Activated CD4-positive, alpha-beta T cell treated with anti-CD3 and anti-CD28 coated beads, Interleukin-2, amount 10 ng/mL, durations not matched to agents 7 days and 5 days (primary cell): ENCODE results near the gene DPH3. TPM values are rescaled to one million over a fixed set of nuclear protein-coding genes. Genes with fewer than 3 reads are reported as not detected.

Source experiments
- CTCF ChIA-PET: fragments of 350-600 bp; sonication (Branson Sonifier 250); formaldehyde crosslinking; loops from one replicate; lab custom pipeline; 2021; ENCODE audit warnings: antibody characterized with exemption; lab: Charles Lee
- POLR2A ChIA-PET: fragments of 350-600 bp; sonication (Branson Sonifier 250); formaldehyde crosslinking; loops from one replicate; lab custom pipeline; 2021; ENCODE audit warnings: antibody characterized with exemption; lab: Charles Lee
- DNase-seq: peaks from one replicate; pipeline ENCODE4 v3.0.0-alpha.2; 2020
- H3K27ac Mint-ChIP-seq: one replicate; pipeline ENCODE4 v1.8.0; 2021; ENCODE audit warnings: mild to moderate bottlenecking, moderate library complexity, mixed read lengths
- H3K27me3 Mint-ChIP-seq: one replicate; pipeline ENCODE4 v1.8.0; 2021; ENCODE audit warnings: mixed read lengths
- H3K36me3 Mint-ChIP-seq: one replicate; pipeline ENCODE4 v1.8.0; 2021; ENCODE audit warnings: low read depth, mixed read lengths
- H3K4me1 Mint-ChIP-seq: one replicate; pipeline ENCODE4 v1.8.0; 2021; ENCODE audit warnings: mixed read lengths
- H3K4me3 Mint-ChIP-seq: one replicate; pipeline ENCODE4 v1.8.0; 2021; ENCODE audit warnings: mild to moderate bottlenecking, moderate library complexity, mixed read lengths
- H3K9me3 Mint-ChIP-seq: one replicate; pipeline ENCODE4 v1.8.0; 2021; ENCODE audit warnings: mixed read lengths
- total RNA-seq, 2 experiments: library from RNA; stranded (reverse); gene quantifications; one replicate each; pipeline ENCODE4 v1.2.3, GENCODE V29; 2021

The DPH3 gene
- total RNA-seq, 2 experiments from 2014 or later: 12.6 to 14.4 TPM

DNA sequence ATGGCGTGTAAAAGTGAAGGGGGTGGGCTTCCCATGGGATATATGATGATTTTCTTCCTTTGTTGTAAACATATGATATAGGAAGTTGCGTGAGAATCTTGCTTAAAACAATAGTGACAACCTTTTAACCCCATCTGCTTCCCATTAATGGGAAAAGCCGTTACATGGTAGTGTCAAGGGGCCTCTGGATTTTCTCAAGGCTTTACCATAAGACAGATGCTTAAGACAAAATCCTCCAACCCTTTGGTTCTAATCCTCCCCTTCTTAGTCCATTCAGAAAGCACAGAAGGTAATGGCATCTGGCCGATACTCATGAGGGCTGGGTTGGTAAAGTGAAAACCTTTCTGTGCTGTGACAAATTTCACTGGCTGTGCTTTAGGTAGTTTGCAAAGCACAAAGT is 25.0 kb downstream of the DPH3 start:
- Mint-ChIP-seq H3K27me3 (no peaks in the 10 kb centered on the region), H3K9me3 (peaks cover 4% of the 10 kb centered on the region), H3K4me1 (peaks cover 22% of the 10 kb centered on the region), H3K36me3 (no peaks in the 10 kb centered on the region), H3K4me3 (no peak overlapping the region), H3K27ac (no peak overlapping the region)
- no peak for DNase-seq
- CTCF ChIA-PET: interaction anchor here (1.0 to 1.7 kb wide), 2 partner anchors 12 to 19 kb away, joined by 3 to 4 read pairs; no protein-coding TSS in a partner anchor
- POLR2A ChIA-PET: no interaction called here

DNA sequence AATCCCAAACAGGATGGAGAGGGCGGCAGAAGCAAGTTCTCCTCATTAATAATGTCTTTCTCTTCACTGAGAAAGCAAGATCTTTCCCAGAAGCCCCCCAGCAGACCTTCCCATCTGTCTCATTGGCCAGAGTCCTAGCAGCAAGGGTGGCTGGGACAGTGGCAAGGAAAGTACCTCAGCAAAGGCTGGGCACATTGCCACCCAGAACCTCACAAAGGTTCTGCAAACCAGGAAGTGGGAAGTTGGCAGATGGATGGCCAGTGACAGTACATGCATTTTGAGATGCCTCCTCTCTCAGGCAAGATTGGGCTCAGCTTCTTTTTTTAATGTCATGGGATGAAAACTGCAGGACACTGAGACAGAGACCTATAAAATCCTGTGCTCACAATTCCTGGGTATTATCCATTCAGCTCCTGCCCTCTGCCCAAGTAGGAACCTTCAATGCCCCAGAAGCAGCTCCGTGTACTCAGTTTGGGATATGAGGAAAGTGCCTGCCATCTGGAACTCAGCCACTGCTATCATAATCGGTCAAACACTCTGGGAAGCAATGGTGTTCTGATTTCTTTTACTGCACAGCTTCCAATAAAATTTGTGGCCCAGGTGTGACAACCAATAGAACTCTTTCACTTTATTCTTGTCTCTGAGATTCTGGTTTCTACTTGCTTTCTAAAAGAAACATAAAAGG is 25.5 kb downstream of the DPH3 start:
- POLR2A ChIA-PET: no interaction called here
- H3K4me1 Mint-ChIP-seq: peaks cover 22% of the 10 kb centered on the region
- no peak overlapping the region for H3K4me3 Mint-ChIP-seq
- H3K36me3 Mint-ChIP-seq: no peaks in the 10 kb centered on the region
- no peak overlapping the region for H3K27ac Mint-ChIP-seq
- CTCF ChIA-PET: interaction anchor here (1.0 to 1.7 kb wide), 2 partner anchors 12 to 18 kb away, joined by 3 to 4 read pairs; no protein-coding TSS in a partner anchor
- no peak for DNase-seq
- no peaks in the 10 kb centered on the region for H3K27me3 Mint-ChIP-seq
- H3K9me3 Mint-ChIP-seq: peaks cover 4% of the 10 kb centered on the region

DNA sequence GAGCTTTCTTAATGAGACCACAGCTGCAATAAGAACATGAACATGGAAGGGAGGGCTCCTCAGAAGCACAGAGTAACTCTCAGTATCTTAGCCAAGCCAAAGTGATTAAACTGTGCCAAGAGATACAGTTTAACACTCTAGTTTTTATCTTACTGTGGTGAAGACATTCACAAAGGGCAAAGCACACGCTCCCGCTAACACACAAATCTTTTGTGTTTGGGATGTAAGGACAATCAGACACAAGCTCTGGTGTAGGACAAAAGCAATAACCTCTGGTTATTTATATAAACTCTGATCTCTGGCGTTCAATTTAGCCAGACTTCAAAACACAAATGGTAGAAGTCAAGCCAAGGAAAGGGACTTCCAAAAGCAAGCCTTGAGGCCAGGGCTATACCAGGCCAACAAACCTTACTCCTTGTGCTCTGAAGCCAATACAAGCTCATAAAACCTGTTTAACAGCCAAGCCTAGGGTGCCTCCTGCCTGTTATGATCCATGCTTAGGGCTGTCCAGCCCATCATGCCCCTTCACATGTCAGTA is 27.8 kb downstream of the DPH3 start:
- ChIA-PET CTCF (interaction anchor here (0.5 to 1.4 kb wide), 2 partner anchors 9 to 15 kb away, joined by 4 to 5 read pairs; no protein-coding TSS in a partner anchor), POLR2A (no interaction called here)
- no peaks in the 10 kb centered on the region for H3K36me3 Mint-ChIP-seq
- H3K27me3 Mint-ChIP-seq: no peaks in the 10 kb centered on the region
- H3K4me3 Mint-ChIP-seq: no peak overlapping the region
- peaks cover 4% of the 10 kb centered on the region for H3K9me3 Mint-ChIP-seq
- no peak overlapping the region for H3K27ac Mint-ChIP-seq
- no peak for DNase-seq
- peaks cover 15% of the 10 kb centered on the region for H3K4me1 Mint-ChIP-seq

DNA sequence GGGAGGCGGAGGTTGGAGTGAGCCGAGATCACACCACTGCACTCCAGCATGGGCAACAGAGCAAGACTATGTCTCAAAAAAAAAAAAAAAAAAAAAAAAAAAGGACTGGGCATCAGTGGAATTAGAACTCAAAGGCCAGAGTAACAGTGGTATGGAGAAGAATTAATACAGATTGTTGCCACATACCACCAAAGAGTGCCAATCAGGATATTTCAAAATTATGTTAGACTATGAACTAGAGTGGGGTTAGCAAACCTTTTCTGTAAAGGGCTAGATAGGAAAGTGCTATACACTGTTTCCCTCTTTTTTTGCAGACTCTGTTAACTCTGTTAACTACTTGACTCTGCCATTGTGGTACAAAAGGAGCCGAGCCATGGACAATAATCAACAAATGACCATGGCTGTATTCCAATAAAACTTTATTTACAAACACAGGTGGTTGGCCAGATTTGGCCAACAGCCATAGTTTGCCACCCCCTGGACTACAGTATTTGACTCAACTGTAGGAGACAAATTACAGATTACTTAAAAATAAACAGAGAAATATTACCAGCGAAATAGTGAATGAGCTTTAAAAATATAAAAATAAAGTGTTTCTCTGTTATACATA is 28.6 kb downstream of the DPH3 start:
- Mint-ChIP-seq H3K4me1 (peaks cover 15% of the 10 kb centered on the region), H3K27ac (no peak overlapping the region), H3K4me3 (no peak overlapping the region), H3K36me3 (no peaks in the 10 kb centered on the region), H3K9me3 (peaks cover 4% of the 10 kb centered on the region), H3K27me3 (no peaks in the 10 kb centered on the region)
- POLR2A ChIA-PET: no interaction called here
- DNase-seq: no peak
- CTCF ChIA-PET: interaction anchor here (1.4 kb wide), 1 partner anchor 8 kb away, joined by 4 read pairs; no protein-coding TSS in a partner anchor

DNA sequence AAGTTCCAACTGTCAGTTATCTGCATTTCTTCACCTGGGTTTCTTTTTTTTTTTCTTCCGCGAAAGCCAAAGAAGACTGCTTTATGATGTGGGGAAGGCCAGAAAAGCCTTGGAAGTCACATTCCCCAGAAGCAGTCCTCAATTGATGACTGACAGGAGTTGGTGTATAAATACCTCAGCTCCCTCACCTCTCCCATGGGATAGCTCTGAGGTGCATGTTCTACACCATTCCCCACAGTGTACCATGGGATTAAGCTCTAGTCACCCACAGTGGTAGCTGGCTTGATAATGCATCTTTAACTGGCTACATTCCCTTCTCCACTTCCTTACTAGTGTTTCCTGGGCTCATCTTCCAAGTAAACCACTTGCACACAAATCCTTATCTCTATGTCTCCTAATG is 30.5 kb downstream of the DPH3 start:
- no peaks in the 10 kb centered on the region for H3K36me3 Mint-ChIP-seq
- no peaks in the 10 kb centered on the region for H3K27me3 Mint-ChIP-seq
- H3K4me3 Mint-ChIP-seq: no peak overlapping the region
- H3K4me1 Mint-ChIP-seq: peaks cover 4% of the 10 kb centered on the region
- no peak for DNase-seq
- H3K9me3 Mint-ChIP-seq: peaks cover 4% of the 10 kb centered on the region
- ChIA-PET POLR2A (no interaction called here), CTCF (interaction anchor here (1.0 to 1.3 kb wide), 4 partner anchors 9 to 29 kb away, joined by 3 to 4 read pairs (median 3); no protein-coding TSS in a partner anchor)
- H3K27ac Mint-ChIP-seq: no peak overlapping the region

DNA sequence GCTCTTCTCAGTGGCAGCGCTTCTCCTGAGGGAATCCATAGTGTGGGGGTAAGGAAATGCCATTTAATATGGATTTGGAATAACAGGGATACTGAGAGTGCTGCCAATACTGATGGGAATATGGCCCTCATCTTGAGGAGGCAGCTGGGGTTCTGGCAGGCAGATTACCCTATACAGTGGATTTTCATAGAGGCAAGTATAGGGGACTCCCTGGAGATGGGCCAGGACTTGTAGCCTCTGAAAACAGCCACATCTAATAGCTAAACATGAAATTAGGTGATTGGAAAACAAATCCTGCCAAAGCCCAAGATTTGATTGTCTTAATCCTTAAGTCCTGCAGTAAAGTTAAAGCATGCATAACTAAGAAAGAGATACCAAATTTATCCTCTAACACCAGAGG is 30.9 kb downstream of the DPH3 start:
- no peak for DNase-seq
- H3K9me3 Mint-ChIP-seq: peaks cover 4% of the 10 kb centered on the region
- POLR2A ChIA-PET: no interaction called here
- H3K4me1 Mint-ChIP-seq: no peaks in the 10 kb centered on the region
- H3K27me3 Mint-ChIP-seq: no peaks in the 10 kb centered on the region
- CTCF ChIA-PET: interaction anchor here (1.1 to 1.3 kb wide), 3 partner anchors 9 to 21 kb away, joined by 3 to 4 read pairs (median 3); no protein-coding TSS in a partner anchor
- no peak overlapping the region for H3K4me3 Mint-ChIP-seq
- H3K27ac Mint-ChIP-seq: no peak overlapping the region
- H3K36me3 Mint-ChIP-seq: no peaks in the 10 kb centered on the region

DNA sequence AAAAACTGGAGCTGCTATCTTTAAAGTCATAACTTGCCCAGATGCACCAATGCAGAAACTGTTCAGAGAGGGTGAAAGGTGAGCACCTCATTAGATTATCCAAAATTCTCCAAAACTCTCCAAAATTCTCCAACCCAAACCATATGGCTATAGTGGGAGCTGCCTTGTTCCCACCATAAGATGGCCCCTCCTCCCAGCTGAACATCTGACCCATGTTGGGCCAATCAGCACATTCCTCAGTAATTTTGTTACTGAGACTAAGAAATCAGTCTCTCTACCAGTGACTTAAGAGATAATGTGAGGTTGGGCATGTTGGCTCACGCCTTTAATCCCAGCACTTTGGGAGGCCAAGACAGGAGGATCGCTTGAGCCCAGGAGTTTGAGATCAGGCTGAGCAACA is 32.8 kb downstream of the DPH3 start:
- POLR2A ChIA-PET: no interaction called here
- no peaks in the 10 kb centered on the region for H3K36me3 Mint-ChIP-seq

DNA sequence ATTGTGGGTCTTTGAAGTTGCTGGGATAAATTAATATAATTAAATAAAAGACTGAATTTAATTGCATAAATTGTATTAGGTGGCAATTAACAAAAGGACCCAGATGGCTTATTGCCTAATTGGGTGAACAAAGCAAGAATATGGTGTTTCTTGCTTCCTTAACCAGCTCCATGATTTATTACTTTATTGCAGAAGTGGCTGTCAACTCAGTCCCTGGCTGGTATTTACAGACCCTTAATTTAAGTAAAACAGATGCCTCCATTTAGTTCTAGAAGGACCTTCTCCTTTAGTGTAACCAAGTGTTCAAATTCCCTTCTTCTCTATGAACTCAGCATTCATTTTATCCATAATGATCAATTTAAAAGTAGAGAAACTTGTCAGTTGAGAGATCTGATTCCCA is 35.1 kb downstream of the DPH3 start:
- ChIA-PET CTCF (interaction anchor here (1.6 kb wide), 1 partner anchor 18 kb away, joined by 4 read pairs; no protein-coding TSS in a partner anchor), POLR2A (no interaction called here)
- Mint-ChIP-seq H3K27ac (no peak overlapping the region), H3K4me1 (no peaks in the 10 kb centered on the region), H3K36me3 (no peaks in the 10 kb centered on the region), H3K9me3 (no peaks in the 10 kb centered on the region), H3K4me3 (no peak overlapping the region), H3K27me3 (peaks cover 3% of the 10 kb centered on the region)
- DNase-seq: no peak

More for the DNA sequence above, 32.8 kb downstream of the DPH3 start:
- CTCF ChIA-PET: interaction anchor here (1.2 kb wide), 1 partner anchor 22 kb away, joined by 3 read pairs; no protein-coding TSS in a partner anchor
- no peak overlapping the region for H3K27ac Mint-ChIP-seq
- H3K9me3 Mint-ChIP-seq: peaks cover 4% of the 10 kb centered on the region
- H3K27me3 Mint-ChIP-seq: peaks cover 3% of the 10 kb centered on the region
- no peak for DNase-seq
- no peak overlapping the region for H3K4me3 Mint-ChIP-seq
- H3K4me1 Mint-ChIP-seq: no peaks in the 10 kb centered on the region

DNA sequence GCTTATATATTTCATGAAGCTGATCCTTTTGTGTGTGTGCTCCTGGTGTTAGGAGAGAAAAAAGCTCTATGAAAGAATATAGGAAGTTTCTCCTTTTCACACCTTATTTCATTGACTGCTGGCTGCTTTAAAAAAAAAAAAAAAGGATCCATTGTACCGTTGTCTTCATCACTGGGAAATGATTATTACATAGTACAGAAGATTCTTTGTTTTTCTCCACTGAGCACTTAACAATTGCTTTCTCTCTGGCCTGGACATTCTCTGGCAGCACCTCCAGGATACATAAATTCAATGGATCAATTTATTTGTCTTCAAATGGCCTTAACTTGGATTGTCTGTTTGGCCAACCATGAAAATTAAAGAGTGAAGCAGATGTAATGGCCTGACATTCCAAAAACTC is 37.2 kb downstream of the DPH3 start:
- no peak for DNase-seq
- no peaks in the 10 kb centered on the region for H3K9me3 Mint-ChIP-seq
- no peak overlapping the region for H3K27ac Mint-ChIP-seq
- no peak overlapping the region for H3K4me3 Mint-ChIP-seq
- POLR2A ChIA-PET: interaction anchor here (0.6 kb wide), 1 partner anchor 50 kb away, joined by 3 read pairs; no protein-coding TSS in a partner anchor
- CTCF ChIA-PET: interaction anchor here (1.0 to 1.4 kb wide), 5 partner anchors 9 to 27 kb away, joined by 3 to 5 read pairs (median 4); no protein-coding TSS in a partner anchor
- H3K36me3 Mint-ChIP-seq: peaks cover 2% of the 10 kb centered on the region
- H3K27me3 Mint-ChIP-seq: peaks cover 3% of the 10 kb centered on the region
- peaks cover 2% of the 10 kb centered on the region for H3K4me1 Mint-ChIP-seq

DNA sequence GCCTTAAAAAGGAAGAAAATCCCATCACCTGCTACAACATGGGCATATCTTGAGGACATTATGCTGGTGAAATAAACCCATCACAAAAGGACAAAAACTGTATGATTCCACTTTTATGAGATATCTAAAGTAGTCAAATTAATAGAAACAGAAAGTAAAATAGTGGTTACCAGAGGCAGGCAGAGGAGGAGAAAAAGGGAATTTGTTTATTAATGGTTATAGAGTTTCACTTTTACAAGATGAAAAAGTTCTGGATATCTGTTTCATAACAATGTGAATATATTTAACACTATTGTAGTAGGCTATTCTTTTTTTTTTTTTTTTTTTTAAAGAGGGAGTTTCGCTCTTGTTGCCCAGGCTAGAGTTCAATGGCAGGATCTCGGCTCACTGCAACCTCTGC is 40.4 kb downstream of the DPH3 start:
- no peak for DNase-seq
- Mint-ChIP-seq H3K36me3 (peaks cover 2% of the 10 kb centered on the region), H3K4me3 (no peak overlapping the region), H3K4me1 (peaks cover 2% of the 10 kb centered on the region), H3K27ac (no peak overlapping the region), H3K27me3 (peaks cover 3% of the 10 kb centered on the region), H3K9me3 (peaks cover 6% of the 10 kb centered on the region)
- CTCF ChIA-PET: no interaction called here
- POLR2A ChIA-PET: no interaction called here

DNA sequence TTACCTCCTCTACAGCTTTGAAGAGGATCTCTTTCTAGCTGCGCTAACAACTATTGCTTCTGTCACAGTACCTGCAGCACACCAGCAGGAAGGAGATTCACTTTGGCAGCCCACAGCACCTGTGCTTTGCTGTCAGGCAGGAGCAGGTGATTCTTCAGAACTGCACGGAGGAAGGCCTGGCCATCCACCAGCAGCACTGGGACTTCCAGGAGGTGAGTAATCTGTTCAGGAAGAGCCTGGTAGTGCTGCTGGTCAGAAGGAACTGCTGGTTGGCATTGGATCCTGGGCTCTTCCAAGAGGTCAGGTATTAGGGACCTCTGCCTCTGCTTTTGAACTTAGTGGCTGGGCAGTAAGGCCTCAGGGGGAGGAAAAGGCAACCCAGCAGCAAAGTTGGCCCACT is 42.2 kb downstream of the DPH3 start:
- no peak overlapping the region for H3K4me3 Mint-ChIP-seq
- POLR2A ChIA-PET: no interaction called here
- peaks cover 2% of the 10 kb centered on the region for H3K36me3 Mint-ChIP-seq
- no peak for DNase-seq
- H3K27me3 Mint-ChIP-seq: peaks cover 1% of the 10 kb centered on the region
- peaks cover 6% of the 10 kb centered on the region for H3K9me3 Mint-ChIP-seq
- peaks cover 2% of the 10 kb centered on the region for H3K4me1 Mint-ChIP-seq
- CTCF ChIA-PET: no interaction called here
- H3K27ac Mint-ChIP-seq: no peak overlapping the region

DNA sequence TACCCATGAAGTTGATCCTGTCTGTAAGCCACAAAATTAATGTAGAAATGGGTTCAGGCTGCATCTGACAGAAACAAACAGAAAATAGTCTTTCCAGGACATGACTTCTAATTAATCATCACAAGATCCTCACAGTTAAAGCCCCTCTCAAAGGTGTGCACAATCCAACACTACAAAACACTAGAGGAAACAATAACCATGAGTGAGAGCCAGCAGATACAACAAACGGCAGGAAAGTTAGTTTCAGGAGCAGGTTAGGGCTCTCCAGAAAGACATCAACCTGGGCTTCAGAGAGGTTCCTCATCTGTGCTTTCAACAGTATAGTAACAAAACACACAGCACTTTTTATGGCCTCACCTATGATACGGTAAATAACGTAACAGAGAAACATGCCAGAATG is 42.8 kb downstream of the DPH3 start:
- Mint-ChIP-seq H3K36me3 (peaks cover 2% of the 10 kb centered on the region), H3K27ac (no peak overlapping the region), H3K27me3 (peaks cover 1% of the 10 kb centered on the region), H3K9me3 (peaks cover 6% of the 10 kb centered on the region), H3K4me3 (no peak overlapping the region), H3K4me1 (peaks cover 2% of the 10 kb centered on the region)
- ChIA-PET POLR2A (no interaction called here), CTCF (no interaction called here)
- no peak for DNase-seq

DNA sequence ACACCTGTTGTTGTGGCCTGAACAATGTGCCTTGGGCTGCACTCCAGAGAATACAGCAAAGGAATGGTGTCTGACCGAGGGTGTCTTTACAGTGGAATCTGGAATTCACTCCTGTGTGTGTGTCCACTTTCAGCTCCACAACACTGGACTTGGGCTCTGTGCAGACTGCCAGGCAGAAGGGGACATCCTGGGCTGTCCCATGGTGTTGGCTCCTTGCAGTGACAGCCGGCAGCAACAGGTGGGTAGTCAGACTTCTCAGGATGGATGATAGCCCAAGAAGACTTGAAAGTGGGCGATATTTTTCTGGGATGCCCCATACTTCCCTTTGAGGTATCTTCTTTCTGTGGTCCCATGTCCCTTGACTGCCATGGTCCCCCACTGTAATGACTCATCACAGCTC is 45.0 kb downstream of the DPH3 start:
- no peak overlapping the region for H3K27ac Mint-ChIP-seq
- POLR2A ChIA-PET: no interaction called here

More for the DNA sequence above, 45.0 kb downstream of the DPH3 start:
- DNase-seq: no peak
- H3K4me1 Mint-ChIP-seq: peaks cover 2% of the 10 kb centered on the region
- H3K4me3 Mint-ChIP-seq: no peak overlapping the region
- H3K36me3 Mint-ChIP-seq: peaks cover 2% of the 10 kb centered on the region
- peaks cover 6% of the 10 kb centered on the region for H3K9me3 Mint-ChIP-seq
- CTCF ChIA-PET: interaction anchor here (1.2 kb wide), 1 partner anchor 24 kb away, joined by 4 read pairs; no protein-coding TSS in a partner anchor
- H3K27me3 Mint-ChIP-seq: peaks cover 3% of the 10 kb centered on the region
